SIG-M5 treated with dmso at 0.1 percent for 504 hours (cell line): ENCODE data around the gene IQCE.
A peak's percentile ranks its signal among the peaks of the same experiment; 100 is the strongest.
"Not testable (repeated sequence)": the region's sequence is repeated elsewhere in the genome, so short reads cannot be mapped to it uniquely, and the experiment has no call there.

ENCODE experiments used
- DNase-seq: peaks from one replicate; lab custom pipeline; 2025; ENCODE audit not compliant: unreplicated experiment; lab: John Stamatoyannopoulos, UW

Gene IQCE

DNA sequence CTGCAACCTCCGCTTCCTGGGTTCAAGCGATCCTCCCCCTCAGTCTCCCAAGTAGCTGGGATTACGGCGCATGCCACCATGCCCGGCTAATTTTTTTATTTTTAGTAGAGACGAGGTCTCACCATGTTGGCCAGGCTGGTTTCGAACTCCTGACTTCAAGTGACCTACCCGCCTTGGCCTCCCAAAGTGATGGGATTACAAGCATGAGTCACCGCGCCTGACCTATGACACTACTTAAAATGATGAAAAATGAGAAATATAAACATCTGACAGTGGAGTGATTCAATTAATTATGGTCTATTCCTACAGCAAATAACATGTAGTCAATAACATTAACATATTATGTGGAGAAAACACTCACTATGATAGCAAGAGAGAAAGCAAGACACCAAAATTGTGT lies 5.7 kb upstream of the IQCE start:
- DNase-seq = no peak

DNA sequence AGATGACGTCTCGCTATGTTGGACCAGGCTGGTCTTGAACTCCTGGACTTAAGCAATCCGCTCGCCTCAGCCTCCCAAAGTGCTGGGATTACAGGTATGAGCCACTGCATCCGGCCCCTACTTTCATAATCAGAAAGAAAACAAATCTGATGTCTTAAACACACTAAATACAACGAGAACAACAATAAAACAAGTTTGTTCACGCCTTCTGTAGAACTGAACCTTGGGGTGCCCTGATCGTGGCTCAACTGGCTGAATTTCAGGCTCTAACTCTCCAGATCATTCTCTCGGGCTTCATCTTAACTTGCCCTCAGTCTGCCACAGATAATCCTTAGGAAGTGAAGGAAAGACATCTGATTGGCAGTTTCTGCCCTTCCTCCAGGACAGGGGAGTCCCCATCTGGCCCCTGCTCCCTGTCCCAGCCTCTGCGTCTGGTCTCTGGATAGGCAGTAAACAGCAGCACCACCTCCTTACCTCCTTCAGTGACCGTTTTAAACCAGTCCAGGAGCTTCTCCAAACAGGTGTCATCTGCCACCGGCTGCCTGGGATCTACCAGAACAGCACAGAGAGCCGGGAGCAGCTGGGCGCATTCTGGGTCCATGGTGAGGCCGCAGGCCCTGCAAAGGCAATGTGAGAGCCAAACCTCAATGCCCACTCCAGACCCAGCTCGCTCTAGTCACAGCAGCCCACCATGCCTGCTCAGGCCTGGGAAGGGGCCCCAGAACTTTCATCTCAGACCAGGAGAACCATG lies 4.8 kb upstream of the IQCE start:
- DNase-seq = no peak

DNA sequence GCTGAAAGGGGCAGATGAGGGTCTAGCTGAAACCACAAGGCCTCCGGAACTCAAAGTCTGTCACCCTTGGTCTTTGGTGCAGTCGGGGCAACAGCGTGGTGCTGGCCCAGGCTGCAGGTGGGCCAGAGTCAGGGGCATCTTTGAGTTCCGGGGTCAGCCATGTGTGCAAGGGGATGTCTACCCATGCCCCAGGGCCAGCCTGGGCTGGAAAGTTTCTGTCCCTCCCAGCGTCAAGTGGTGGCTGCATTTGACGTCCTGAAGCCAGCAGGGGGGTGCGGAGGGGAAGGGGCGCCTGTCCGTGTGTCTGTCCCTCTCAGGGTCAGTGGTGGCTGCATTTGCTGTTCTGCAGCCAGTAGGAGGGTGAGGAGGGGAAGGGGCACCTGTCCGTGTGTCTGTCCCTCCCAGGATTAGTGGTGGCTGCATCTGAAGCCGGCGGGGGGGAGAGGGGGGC lies 4.1 kb upstream of the IQCE start:
- no peak for DNase-seq

DNA sequence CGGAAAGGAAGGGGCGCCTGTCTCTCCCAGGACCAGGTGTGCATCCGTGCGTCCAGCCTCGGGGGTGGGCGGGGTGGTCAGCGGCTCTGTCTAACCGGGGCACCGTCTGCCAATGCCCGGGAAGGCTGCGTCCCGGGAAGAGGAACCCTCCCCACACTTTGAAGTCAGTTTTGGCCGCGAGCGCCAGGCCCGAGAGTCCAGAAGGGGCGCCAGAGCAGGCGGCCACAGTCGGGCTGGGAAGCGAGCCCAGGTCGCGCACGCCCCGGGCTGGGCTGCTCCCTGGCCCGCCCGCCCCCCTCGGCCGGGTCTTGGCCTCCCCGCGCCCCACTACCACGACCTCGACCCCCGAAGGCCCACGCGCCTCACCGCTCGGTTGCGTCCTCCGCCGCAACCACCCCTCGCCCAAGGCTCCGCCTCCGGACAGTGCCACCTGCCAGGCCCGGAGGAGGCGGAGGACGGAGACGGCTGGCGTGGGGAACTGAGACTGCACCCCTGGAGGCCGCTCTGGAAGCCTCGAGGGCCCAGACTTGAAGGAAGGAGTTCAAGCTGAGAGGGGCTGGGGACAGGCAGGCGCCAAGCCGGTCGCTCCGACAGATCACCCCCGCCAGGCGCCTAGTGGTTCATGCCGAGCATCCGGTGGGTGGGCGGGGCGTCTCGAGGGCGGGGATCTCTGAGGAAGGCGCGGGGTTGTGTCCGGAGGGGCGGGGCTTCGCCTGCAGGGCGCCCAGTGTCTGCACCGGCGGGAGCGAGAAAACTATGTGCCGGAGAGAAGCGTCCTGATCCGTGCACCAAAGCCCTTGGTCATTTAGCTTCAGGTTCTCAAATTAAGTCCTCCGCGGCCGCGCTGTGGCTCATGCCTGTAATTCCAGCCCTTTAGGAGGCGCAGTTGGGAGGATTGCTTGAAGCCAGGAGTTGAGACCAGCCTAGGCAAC lies 3.4 kb upstream of the IQCE start, which contains the start of gene BRAT1:
Gene BRAT1 (minus strand): TSS at position 404 of the 932 bp plus-strand sequence. CDS start 1,093 bp downstream, outside the sequence.
- peak; percentile 95 for DNase-seq

DNA sequence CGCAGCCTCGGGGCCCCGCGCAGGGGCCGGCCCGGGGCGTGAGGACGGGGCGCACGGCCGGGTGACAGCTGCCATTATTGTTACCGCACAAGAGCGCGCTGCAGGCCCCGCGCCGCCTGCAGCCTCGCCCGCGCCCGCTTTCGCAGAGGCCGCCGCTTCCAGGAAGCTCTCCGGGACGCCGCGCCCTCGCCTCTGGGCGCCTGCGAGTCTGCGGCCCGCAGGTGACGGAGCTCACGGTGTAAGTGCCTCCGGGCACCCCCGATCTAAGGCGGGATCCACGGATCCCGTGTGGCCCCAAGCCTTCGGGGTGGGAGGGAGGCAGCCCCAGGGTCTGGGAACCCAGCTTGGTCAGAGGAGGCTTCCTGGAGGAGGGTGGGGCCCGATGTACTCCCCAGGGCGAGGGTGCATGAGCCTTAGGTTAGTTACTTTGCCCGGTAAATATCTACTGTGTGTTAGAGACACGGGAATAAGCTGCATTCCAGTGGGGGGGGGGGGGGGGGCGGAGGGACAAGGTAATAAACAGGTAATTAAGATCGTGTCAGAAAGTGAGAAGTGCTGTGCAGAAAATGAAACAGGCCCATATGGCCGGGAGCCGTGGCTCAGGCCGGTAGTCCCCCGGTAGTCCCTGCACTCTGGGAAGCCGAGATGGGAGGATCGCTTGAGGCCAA lies 638 bp downstream of the IQCE start:
- no peak for DNase-seq

DNA sequence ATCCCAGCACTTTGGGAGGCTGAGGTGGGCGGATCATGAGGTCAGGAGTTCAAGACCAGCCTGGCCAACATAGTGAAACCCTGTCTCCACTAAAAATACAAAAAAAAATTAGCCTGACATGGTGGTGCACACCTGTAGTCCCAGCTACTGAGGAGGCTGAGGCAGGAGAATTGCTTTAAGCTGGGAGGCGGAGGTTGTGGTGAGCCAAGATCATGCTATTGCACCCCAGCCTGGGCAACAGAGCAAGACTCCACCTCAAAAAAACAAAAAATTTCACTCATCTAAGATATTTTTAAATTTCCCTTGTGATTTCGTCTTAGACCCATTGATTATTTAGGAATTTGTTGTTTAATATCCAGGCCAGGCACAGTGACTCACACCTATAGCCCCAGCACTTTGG lies 5.2 kb downstream of the IQCE start:
- DNase-seq = not testable (repeated sequence)

DNA sequence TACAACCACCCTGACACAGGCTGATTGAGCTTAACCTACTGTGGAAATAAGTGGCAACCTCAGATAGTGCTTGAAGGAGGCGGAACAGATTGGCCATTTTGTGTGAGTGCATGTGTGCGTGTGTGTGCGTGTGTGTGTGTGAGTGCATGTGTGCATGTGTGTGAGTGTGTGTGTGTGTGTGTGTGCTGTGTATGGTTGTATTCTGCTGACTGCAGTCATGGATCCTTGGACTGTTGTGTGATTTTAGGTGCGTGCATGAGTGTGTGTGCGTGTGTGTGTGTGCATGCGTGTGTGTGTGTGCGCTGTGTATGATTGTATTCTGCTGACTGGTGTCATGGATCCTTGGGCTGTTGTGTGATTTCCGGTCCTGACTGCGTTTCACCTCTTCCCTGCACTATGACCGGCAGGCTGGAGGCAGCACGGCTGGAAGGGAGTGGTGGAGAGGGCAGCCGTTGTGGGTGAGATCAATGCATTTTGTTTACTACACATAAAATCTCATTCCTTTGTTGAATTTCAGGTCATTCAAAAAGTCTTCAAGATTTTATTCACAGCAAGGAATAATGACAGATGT lies 6.3 kb downstream of the IQCE start:
- DNase-seq = no peak

DNA sequence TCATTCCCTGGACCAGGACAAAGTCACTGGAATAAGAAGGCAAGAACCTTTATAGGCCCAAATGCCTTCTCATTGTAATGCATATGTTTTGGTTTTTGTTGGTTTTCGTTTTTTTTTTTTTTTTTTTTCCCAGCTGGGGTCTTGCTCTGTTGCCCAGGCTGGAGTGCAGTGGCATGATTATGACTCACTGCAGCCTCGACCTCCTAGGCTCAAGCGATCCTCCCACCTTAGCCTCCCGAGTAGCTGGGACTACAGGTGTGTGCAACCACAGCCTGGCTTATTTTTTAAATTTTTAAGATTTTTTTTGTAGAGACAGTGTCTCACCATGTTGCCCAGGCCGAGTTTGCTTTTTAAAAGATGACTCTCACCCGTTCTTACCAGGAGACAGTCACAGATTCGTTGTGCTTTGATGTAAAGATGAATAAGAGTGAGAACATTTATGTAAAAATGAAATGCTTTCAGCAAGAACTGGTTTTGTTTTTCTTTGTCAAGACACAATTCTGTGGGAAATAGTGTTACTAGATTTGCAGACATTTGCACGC lies 7.6 kb downstream of the IQCE start:
- no peak for DNase-seq

DNA sequence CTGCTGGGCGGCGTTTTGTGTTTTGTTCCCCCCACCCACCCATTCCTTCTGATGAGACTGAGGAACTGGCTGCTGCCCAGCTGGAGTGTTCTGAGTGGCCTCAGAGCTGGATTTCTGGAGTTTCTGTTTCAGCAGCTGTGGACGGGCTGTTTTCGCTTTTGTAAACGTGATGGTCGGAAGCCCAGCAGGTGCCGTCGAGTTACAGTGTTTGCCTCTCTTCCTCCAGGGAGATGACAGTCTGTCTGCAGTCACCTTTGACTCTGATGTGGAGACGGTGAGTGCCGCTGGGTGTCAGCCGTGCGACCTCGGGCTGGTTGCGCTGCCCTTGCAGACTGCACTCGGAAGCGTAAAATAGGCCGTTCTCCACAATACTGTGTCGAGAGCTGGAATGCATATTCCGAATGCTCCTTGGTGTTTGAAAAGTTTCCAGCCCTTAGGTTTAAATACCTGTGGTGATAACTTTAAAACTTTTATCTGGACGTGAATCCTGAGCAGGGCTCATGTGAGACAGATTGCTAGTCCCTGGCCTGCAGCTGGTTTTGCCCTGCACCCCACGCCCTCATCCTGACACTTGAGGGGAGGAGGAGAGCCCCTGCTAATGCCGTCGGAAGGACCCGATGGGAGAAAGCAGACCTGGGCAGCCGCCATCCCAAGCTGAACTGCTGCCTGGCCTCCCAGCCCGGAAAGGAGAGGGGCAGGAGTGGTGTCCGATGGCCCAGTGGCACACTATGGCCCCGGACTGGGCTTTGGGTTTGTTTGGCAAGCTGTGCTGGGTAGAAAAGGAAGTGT lies 8.3 kb downstream of the IQCE start:
- DNase-seq = no peak

DNA sequence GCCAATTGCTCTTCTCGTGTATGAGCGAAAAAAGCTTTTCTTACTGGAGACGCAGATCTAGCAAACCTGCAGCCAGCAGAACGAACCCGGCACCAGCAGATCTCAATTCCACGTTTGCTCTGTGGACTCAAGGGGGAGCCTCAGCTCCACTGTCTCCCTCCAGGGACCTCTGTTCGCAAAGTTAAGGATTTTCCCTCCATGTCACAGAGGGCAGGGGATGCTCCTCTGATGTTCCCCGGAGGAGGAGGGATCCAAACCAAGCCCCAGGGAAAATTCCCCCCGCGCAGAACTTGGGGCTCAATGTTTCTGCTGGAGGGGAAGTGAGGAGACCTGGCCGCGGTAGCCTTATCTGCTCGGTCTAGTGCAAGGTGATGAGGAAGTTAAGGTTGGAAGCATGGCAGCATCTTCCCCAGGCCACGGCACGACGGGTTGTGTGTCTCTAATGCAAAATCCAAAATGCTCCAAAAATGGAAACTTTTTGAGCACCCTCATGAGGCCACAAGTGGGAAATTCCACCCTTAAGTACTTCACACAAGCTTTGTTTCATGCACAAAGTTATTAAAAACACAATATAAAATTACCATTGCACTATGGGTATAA lies 9.0 kb downstream of the IQCE start:
- no peak for DNase-seq

DNA sequence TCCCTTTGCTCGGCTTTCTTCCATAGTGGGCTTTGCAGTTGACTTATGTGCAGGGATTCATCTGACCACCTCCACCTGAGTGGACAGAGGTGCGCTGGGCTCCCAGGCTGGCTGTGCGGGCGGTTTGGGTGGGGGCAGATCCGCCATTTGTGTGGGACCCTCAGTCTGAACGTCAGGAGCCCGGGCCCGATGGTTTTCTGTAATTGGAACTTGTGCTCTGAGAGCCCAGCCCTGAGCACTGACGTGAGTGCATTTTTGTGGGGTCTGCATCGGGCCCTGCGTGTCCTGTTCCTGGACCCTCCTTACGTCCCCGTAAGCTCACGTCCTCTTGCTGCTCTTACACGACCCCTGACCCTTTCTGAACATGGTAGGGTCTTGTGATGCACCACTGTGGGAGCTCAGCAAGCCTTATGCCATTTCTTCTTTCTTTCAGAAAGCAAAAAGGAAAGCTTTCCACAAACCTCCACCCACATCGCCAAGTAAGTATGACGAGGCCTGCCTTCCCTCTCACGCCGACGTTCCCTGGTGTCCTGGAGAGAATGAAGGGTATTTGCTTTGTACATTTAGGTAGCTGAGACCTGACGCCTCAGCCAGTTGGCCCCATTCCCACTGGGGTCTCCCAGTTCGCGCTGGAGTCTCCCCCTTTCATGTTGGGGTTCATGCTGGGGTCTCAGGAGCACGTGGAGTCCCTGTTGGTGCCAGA lies 9.9 kb downstream of the IQCE start:
- DNase-seq = no peak

DNA sequence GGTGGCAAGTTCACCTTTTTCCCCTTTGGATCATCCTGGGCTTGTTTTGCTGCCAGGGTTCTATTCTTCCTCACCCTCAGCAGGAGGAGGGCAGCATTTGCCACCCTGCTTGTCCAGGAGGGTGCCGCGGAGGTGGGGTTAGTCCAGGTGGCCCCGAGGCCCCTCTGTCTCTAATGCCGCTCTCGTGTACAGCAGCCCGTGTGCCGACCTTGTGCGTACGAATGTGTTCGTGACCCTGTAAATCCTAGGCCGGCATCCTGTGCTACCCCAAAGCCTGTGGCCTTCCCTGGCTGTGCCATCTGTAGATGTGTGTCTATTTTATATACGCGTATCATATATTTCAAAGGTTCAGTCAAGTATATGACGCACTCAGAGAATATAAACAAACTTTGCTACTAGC lies 10.6 kb downstream of the IQCE start:
- no peak for DNase-seq

DNA sequence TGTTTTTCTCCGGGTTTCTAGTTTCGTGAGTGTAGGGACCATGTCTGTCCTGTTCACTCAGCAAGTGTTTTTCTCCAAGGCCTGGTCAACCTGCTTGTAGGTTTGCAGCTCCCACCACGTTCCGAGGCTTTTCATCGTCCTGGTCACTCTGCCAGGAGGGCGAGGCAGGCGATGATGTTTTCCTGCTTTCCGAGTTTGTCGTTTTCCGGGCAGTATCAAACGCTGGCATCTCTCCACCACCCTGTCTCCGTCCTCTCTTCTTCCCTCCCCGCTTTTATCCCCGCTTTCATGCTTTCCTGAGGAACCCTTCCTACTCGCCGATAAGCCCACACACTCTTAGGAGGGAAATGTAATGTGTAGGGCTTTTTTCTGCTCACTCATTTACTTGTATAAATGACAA lies 11.2 kb downstream of the IQCE start:
- DNase-seq = no peak

DNA sequence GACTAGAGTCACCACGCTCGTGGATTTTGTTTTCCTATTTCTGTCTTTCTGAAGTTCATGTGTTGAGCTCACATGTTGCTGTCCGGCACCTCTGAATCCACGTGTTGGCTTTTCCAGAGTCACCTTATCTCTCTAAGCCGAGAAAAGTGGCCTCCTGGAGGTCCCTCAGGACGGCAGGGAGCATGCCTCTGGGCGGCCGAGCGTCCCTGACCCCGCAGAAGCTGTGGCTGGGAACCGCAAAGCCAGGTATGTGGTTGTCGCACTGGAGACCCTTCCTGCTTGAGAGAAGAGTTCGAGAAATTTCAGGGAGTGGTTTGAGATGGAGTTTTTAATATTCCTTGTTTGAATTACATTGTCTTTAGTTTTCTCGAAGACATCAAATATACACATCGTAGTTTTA lies 12.6 kb downstream of the IQCE start:
- DNase-seq = no peak

DNA sequence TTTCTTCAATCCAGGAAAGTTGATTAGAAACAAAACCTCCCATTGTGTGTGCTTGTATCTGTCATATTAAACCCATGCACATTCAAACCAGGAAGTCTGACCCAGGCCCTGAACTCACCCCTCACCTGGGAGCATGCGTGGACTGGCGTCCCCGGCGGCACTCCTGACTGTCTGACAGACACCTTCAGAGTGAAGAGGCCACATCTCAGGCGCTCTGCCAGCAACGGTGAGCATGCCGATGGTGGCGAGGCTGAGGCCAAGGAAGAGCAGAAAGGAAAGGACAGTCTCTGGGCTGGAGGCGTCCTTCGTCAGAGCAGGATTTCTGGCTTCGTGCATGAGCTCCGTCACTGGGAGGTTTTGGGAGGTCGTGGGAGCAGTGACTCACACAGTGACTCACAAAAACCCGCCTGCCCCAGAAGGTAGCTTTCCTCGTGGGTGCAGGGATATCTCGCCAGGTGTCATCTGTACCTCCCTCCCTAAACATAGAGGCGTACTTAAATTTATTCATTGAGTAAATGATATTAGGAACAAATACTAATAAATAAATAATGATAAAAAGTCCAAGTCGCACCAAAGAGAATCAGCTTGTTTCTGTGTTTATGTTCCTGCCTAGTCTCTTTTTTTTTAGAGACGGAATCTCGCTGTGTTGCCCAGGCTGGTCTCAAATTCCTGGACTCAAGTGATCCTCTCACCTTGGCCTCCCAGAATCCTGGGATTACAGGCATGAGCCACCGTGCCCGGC lies 13.5 kb downstream of the IQCE start:
- DNase-seq = no peak

DNA sequence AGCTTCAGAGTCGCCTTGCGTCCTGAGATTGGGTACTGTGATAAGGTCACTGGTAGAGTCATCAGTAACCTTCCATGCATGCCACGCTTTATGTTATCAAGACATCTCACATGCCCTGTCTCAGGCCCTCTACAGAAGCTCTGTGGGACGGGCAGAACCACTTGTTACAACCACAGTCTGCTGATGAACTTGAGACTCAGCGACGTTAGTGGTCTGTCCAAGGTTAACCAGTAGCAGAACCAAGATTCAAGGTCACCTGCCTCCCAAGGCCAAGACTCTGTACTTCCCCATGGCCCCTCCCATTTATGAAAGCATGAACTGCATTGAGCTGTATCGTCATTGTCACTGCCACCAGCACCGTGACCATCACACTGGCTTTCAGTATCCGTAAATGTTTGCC lies 15.0 kb downstream of the IQCE start:
- DNase-seq = no peak

DNA sequence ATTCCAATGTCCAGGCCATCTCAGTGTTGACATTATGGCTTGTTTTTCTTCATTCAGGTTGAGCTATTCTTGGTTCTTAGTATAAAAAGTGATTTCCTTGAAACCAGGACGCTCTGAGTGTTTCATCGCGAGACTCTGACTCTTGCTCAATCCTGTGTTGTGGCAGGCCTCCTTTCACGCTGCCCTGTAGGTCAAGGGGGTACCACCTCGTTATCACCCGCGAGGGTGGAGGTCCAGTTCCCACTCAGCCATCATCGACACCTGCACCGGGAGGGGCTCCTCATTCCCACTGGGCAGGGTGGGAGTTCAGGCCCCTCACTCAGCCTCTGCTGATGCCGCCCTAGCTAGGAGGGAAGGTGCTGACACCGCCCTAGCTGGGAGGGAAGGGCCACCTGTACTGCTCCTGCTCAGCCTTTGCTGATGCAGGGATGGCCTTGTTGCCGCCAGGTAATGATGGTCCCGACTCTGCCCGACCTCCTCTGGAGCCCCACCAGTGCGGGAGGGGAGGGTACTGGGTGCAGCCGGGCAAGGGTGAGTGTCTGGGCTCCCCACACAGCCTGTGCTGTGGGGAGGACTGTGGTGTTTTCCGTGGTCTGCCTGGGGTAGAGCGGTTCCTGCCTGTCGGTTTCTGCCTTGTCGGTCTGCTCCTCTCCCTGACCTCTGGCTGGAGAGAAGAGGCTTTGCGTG lies 16.4 kb downstream of the IQCE start:
- no peak for DNase-seq
